Measurements from ENCODE around the gene SYNJ2. TPM values are rescaled to one million over a fixed set of nuclear protein-coding genes. Genes with fewer than 3 reads are reported as not detected.

The SYNJ2 gene
- total RNA-seq, 1 experiment from 2014 or later, result 70.0 TPM

- Histone ChIP-seq H3K4me3 (ENCODE audit: low read depth in 2 of 2, low read length in 2 of 2) (no peak overlapping the region), H3K4me1 (ENCODE audit: control insufficient read depth, insufficient read depth, low read length) (no peaks in the 10 kb centered on the region), H3K27ac (ENCODE audit: low read length) (no peak overlapping the region), H3K27me3 (ENCODE audit: control insufficient read depth, insufficient read depth, low read length) (no peaks in the 10 kb centered on the region), H3K36me3 (ENCODE audit: control insufficient read depth, insufficient read depth, low read length) (no peaks in the 10 kb centered on the region), H3K9me3 (ENCODE audit: control insufficient read depth, insufficient read depth, low read depth, low read length) (peaks cover 9% of the 10 kb centered on the region)
- BruUV-seq (replicated peaks), result no TSS peak
- intact Hi-C loops (cut with micrococcal nuclease; ENCODE audit: unreplicated experiment) (no loop called here), in situ Hi-C loops (cut with HindIII; ENCODE audit: low pct_unique_long_range_greater_than_20kb, low sequenced_read_pairs) (no loop called here)
- ChIA-PET CTCF (no interaction called here), POLR2A (no interaction called here)
- TF ChIP-seq SIN3A (IDR thresholded peaks at IDR 0.05; ENCODE audit: borderline replicate concordance, insufficient read depth, low read depth, low read length) (no peak), POLR2AphosphoS5 (IDR thresholded peaks at IDR 0.05; ENCODE audit: low read depth, low read length) (no peak), REST (IDR thresholded peaks at IDR 0.05; ENCODE audit: insufficient read depth in 1 of 2, low read depth in 2 of 2, low read length in 1 of 2) (no peak), TCF7L2 (IDR thresholded peaks at IDR 0.05; ENCODE audit: low read depth, low read length) (no peak)
- TF ChIP-seq, protein P1, sequence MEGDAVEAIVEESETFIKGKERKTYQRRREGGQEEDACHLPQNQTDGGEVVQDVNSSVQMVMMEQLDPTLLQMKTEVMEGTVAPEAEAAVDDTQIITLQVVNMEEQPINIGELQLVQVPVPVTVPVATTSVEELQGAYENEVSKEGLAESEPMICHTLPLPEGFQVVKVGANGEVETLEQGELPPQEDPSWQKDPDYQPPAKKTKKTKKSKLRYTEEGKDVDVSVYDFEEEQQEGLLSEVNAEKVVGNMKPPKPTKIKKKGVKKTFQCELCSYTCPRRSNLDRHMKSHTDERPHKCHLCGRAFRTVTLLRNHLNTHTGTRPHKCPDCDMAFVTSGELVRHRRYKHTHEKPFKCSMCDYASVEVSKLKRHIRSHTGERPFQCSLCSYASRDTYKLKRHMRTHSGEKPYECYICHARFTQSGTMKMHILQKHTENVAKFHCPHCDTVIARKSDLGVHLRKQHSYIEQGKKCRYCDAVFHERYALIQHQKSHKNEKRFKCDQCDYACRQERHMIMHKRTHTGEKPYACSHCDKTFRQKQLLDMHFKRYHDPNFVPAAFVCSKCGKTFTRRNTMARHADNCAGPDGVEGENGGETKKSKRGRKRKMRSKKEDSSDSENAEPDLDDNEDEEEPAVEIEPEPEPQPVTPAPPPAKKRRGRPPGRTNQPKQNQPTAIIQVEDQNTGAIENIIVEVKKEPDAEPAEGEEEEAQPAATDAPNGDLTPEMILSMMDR (IDR thresholded peaks at IDR 0.05), result no peak
- no peak; the same call in 1 of the 2 replicates for ATAC-seq
- no peak for DNase-seq (ENCODE audit: low read depth, low spot score)
Observed at GRCh38 chr6:157962601-157963302, 18.9 kb upstream of the SYNJ2 start.

GRCh38 chr6:157964100-157964499, 17.6 kb upstream of the SYNJ2 start:
- ChIA-PET CTCF (no interaction called here), POLR2A (no interaction called here)
- Histone ChIP-seq H3K9me3 (ENCODE audit: control insufficient read depth, insufficient read depth, low read depth, low read length) (peaks cover 2% of the 10 kb centered on the region; the same call in 1 of the 2 replicates), H3K27me3 (ENCODE audit: control insufficient read depth, insufficient read depth, low read length) (no peaks in the 10 kb centered on the region), H3K4me3 (ENCODE audit: low read depth in 2 of 2, low read length in 2 of 2) (no peak overlapping the region), H3K4me1 (ENCODE audit: control insufficient read depth, insufficient read depth, low read length) (peaks cover 3% of the 10 kb centered on the region), H3K36me3 (ENCODE audit: control insufficient read depth, insufficient read depth, low read length) (no peaks in the 10 kb centered on the region), H3K27ac (ENCODE audit: low read length) (no peak overlapping the region)
- intact Hi-C loops (cut with micrococcal nuclease; ENCODE audit: unreplicated experiment) (no loop called here), in situ Hi-C loops (cut with HindIII; ENCODE audit: low pct_unique_long_range_greater_than_20kb, low sequenced_read_pairs) (no loop called here)
- ATAC-seq (no peak), DNase-seq (ENCODE audit: low read depth, low spot score) (no peak)
- no TSS peak for BruUV-seq (replicated peaks)
- TF ChIP-seq, protein P1 (IDR thresholded peaks at IDR 0.05), result no peak
- TF ChIP-seq POLR2AphosphoS5 (IDR thresholded peaks at IDR 0.05; ENCODE audit: low read depth, low read length) (no peak), REST (IDR thresholded peaks at IDR 0.05; ENCODE audit: insufficient read depth in 1 of 2, low read depth in 2 of 2, low read length in 1 of 2) (no peak), TCF7L2 (IDR thresholded peaks at IDR 0.05; ENCODE audit: low read depth, low read length) (no peak), SIN3A (IDR thresholded peaks at IDR 0.05; ENCODE audit: borderline replicate concordance, insufficient read depth, low read depth, low read length) (no peak)
